Posterior vena cava (tissue), 2 donors: ENCODE measurements around the gene FAM53B. TPM values are rescaled to one million over a fixed set of nuclear protein-coding genes. Genes with fewer than 3 reads are reported as not detected.

Experiments
- DNase-seq: peaks from one replicate; pipeline ENCODE4 v3.0.0-alpha.2; 2020; ENCODE audit warnings: low spot score
- intact Hi-C, 2 donors: fragments of 100-400 bp; cut with DNase I; formaldehyde crosslinking; loops; one replicate each; pipeline versions ENCODE4 v1.14.1 to v1.14.2; 2022 to 2023
- total RNA-seq, 2 donors: library from RNA; stranded (reverse); fragmentation: NEBNext Ultra II Directional; extraction: Animal tissue kit (Norgen Biotek cat#: 25700); gene quantifications; one replicate each; pipeline ENCODE4 v1.2.1, GENCODE V29; 2021
- donor health status: DM: yes; HTN: yes; CAD: no.
- donor health status: DM: yes; HTN: yes; CAD: no.

The FAM53B gene
- total RNA-seq, 2 donors from 2014 or later, result 15.6 to 21.4 TPM

- intact Hi-C loops, result loop anchor here in 1 of 2 donors (5.0 kb wide), 1 partner anchor 683 kb away; no protein-coding TSS in a partner anchor
- DNase-seq, result no peak
Measured at GRCh38 chr10:124674768-124675222, 69.4 kb downstream of the FAM53B start.

- intact Hi-C loops, result no loop called here
- DNase-seq, result no peak
Measured at GRCh38 chr10:124672181-124672638, 72.0 kb downstream of the FAM53B start.

GRCh38 chr10:124671486-124672075 is 72.6 kb downstream of the FAM53B start:
- intact Hi-C loops, result no loop called here
- no peak for DNase-seq

GRCh38 chr10:124670849-124671248 is 73.3 kb downstream of the FAM53B start:
- DNase-seq, result no peak
- intact Hi-C loops, result no loop called here

GRCh38 chr10:124669824-124670654 is 74.1 kb downstream of the FAM53B start:
- DNase-seq, result no peak
- intact Hi-C loops, result no loop called here

GRCh38 chr10:124669141-124669823 is 74.9 kb downstream of the FAM53B start:
- intact Hi-C loops, result no loop called here
- no peak for DNase-seq

- DNase-seq, result no peak
- intact Hi-C loops, result no loop called here
Measured at GRCh38 chr10:124668517-124669051, 75.6 kb downstream of the FAM53B start.

- intact Hi-C loops, result no loop called here
- DNase-seq, result no peak
Measured at GRCh38 chr10:124667425-124668345, 76.5 kb downstream of the FAM53B start.

GRCh38 chr10:124666494-124666893 is 77.7 kb downstream of the FAM53B start:
- DNase-seq, result no peak

GRCh38 chr10:124665980-124666379 is 78.2 kb downstream of the FAM53B start:
- intact Hi-C loops, result no loop called here
- no peak for DNase-seq

More at GRCh38 chr10:124666494-124666893, 77.7 kb downstream of the FAM53B start:
- intact Hi-C loops, result no loop called here

GRCh38 chr10:124665558-124665957 is 78.6 kb downstream of the FAM53B start:
- intact Hi-C loops, result no loop called here
- no peak for DNase-seq

GRCh38 chr10:124665091-124665490 is 79.1 kb downstream of the FAM53B start:
- intact Hi-C loops, result no loop called here
- DNase-seq, result no peak

GRCh38 chr10:124663766-124664360 is 80.3 kb downstream of the FAM53B start:
- intact Hi-C loops, result no loop called here
- no peak for DNase-seq

GRCh38 chr10:124663228-124663627 is 81.0 kb downstream of the FAM53B start:
- intact Hi-C loops, result no loop called here
- no peak for DNase-seq

GRCh38 chr10:124661660-124662180 is 82.5 kb downstream of the FAM53B start:
- DNase-seq, result no peak
- intact Hi-C loops, result no loop called here

GRCh38 chr10:124660404-124661125 is 83.6 kb downstream of the FAM53B start:
- intact Hi-C loops, result no loop called here
- DNase-seq, result no peak

GRCh38 chr10:124659380-124659779 is 84.8 kb downstream of the FAM53B start:
- intact Hi-C loops, result no loop called here
- no peak for DNase-seq
